AG04449 (cell line): Measurements from ENCODE around the gene CATSPER3.

Experiments used
- CTCF ChIA-PET: fragments of 350-600 bp; formaldehyde crosslinking; extraction: SDS; loops from one replicate; lab custom pipeline; 2021; ENCODE audit warnings: antibody characterized with exemption; lab: Yijun Ruan, JAX
- POLR2A ChIA-PET: fragments of 400-600, 350-600 bp; formaldehyde crosslinking; extraction: SDS; loops from one replicate; lab custom pipeline; 2020; ENCODE audit warnings: antibody characterized with exemption, inconsistent platforms; lab: Yijun Ruan, JAX
- DNase-seq: peaks from one replicate; pipeline ENCODE4 v3.0.0-alpha.2; 2010; ENCODE audit warnings: low read depth, low spot score
- H3K4me3 ChIP-seq: 2 replicates; pipeline ENCODE4 v1.5.1; 2011; ENCODE audit warnings: low read depth, mild to moderate bottlenecking, control low read depth, low read length
- CTCF ChIP-seq: IDR thresholded peaks from one replicate; pipeline ENCODE4 v1.5.1; 2011; ENCODE audit warnings: mild to moderate bottlenecking, moderate library complexity, low read length, control low read depth, inconsistent platforms; ENCODE audit not compliant: insufficient read depth; ENCODE audit errors: missing control alignments

CATSPER3 gene

GRCh38 chr5:135025730-135026644, 58.3 kb downstream of the CATSPER3 start:
- CTCF ChIA-PET, result no interaction called here

GRCh38 chr5:135026645-135027265, 59.0 kb downstream of the CATSPER3 start:
- POLR2A ChIA-PET, result interaction anchor here (0.6 kb wide), 1 partner anchor 184 kb away, joined by 3 read pairs; no protein-coding TSS in a partner anchor
- TF ChIP-seq CTCF, result no peak
- CTCF ChIA-PET, result no interaction called here

More at GRCh38 chr5:135025730-135026644, 58.3 kb downstream of the CATSPER3 start:
- POLR2A ChIA-PET, result interaction anchor here (0.6 kb wide), 1 partner anchor 183 kb away, joined by 3 read pairs; no protein-coding TSS in a partner anchor
- no peak for TF ChIP-seq CTCF
- no peak for DNase-seq
- H3K4me3 ChIP-seq, result no peak overlapping the region

GRCh38 chr5:135027266-135027696, 59.6 kb downstream of the CATSPER3 start:
- POLR2A ChIA-PET, result no interaction called here
- CTCF ChIA-PET, result interaction anchor here (0.8 kb wide), 1 partner anchor 17 kb away, joined by 3 read pairs; no protein-coding TSS in a partner anchor
- DNase-seq, result no peak
- TF ChIP-seq CTCF, result no peak
- H3K4me3 ChIP-seq, result no peak overlapping the region

More at GRCh38 chr5:135026645-135027265, 59.0 kb downstream of the CATSPER3 start:
- no peak for DNase-seq
- no peak overlapping the region for H3K4me3 ChIP-seq

GRCh38 chr5:135027697-135028615, 60.2 kb downstream of the CATSPER3 start:
- ChIA-PET POLR2A (no interaction called here), CTCF (interaction anchor here (0.8 kb wide), 1 partner anchor 18 kb away, joined by 3 read pairs; no protein-coding TSS in a partner anchor)
- DNase-seq, result no peak
- TF ChIP-seq CTCF, result no peak
- H3K4me3 ChIP-seq, result no peak overlapping the region

- CTCF ChIA-PET, result no interaction called here
- H3K4me3 ChIP-seq, result no peak overlapping the region
- no peak for DNase-seq
- no peak for TF ChIP-seq CTCF
- POLR2A ChIA-PET, result no interaction called here
Measured at GRCh38 chr5:135028791-135029476, 61.2 kb downstream of the CATSPER3 start.
